CD4-positive, alpha-beta memory T cell (primary cell): ENCODE measurements around the gene SYCP2. TPM values are rescaled to one million over a fixed set of nuclear protein-coding genes. Genes with fewer than 3 reads are reported as not detected.
"Not testable (repeated sequence)": the region's sequence is repeated elsewhere in the genome, so short reads cannot be mapped to it uniquely, and the experiment has no call there.

ENCODE experiments used
- CTCF ChIA-PET: fragments of 350-600 bp; sonication (Branson Sonifier 250); formaldehyde crosslinking; loops from one replicate; lab custom pipeline; 2021; ENCODE audit warnings: inconsistent platforms; ENCODE audit not compliant: partially characterized antibody; lab: Charles Lee
- POLR2A ChIA-PET: fragments of 350-600 bp; sonication (Branson Sonifier 250); formaldehyde crosslinking; loops from one replicate; lab custom pipeline; 2021; ENCODE audit not compliant: partially characterized antibody; lab: Charles Lee
- DNase-seq, 5 donors: peaks; one replicate each; pipeline versions ENCODE4 v3.0.0 to v3.0.0-alpha.2; 2020 to 2022; ENCODE audit warnings: mixed read lengths in 1 of 5
- H3K27ac ChIP-seq: one replicate; pipeline ENCODE4 v1.7.0; 2013; ENCODE audit warnings: low read depth, low read length
- H3K27me3 ChIP-seq: 2 replicates; pipeline ENCODE4 v1.7.0; 2013; ENCODE audit warnings: mild to moderate bottlenecking, low read length, moderate library complexity; ENCODE audit not compliant: insufficient read depth
- H3K36me3 ChIP-seq: 2 replicates; pipeline ENCODE4 v1.7.0; 2013; ENCODE audit warnings: mild to moderate bottlenecking, low read length, moderate library complexity; ENCODE audit not compliant: insufficient read depth
- H3K4me1 ChIP-seq: 2 replicates; pipeline ENCODE4 v1.7.0; 2013; ENCODE audit warnings: mild to moderate bottlenecking, low read length, moderate library complexity; ENCODE audit not compliant: insufficient read depth
- H3K4me3 ChIP-seq, 2 donors: one replicate each; pipeline ENCODE4 v1.7.0; 2013; ENCODE audit warnings: low read length in 2 of 2, mild to moderate bottlenecking in 1 of 2
- H3K9me3 ChIP-seq, 2 donors: one replicate each; pipeline ENCODE4 v1.7.0; 2013; ENCODE audit warnings: low read length in 2 of 2, control low read depth in 1 of 2; ENCODE audit not compliant: control insufficient read depth in 1 of 2
- H3K27ac Mint-ChIP-seq, 7 donors: one replicate each; pipeline ENCODE4 v1.8.0; 2020 to 2021; ENCODE audit warnings: mixed read lengths in 7 of 7, mild to moderate bottlenecking in 6 of 7, inconsistent platforms in 3 of 7, moderate library complexity in 3 of 7
- H3K27me3 Mint-ChIP-seq, 2 donors: one replicate each; pipeline ENCODE4 v1.8.0; 2020 to 2021; ENCODE audit warnings: mixed read lengths in 2 of 2
- H3K36me3 Mint-ChIP-seq, 2 donors: one replicate each; pipeline ENCODE4 v1.8.0; 2020 to 2021; ENCODE audit warnings: mixed read lengths in 2 of 2, inconsistent platforms in 1 of 2, mild to moderate bottlenecking in 1 of 2
- H3K4me1 Mint-ChIP-seq, 4 donors: one replicate each; pipeline ENCODE4 v1.8.0; 2020 to 2021; ENCODE audit warnings: mixed read lengths in 4 of 4, mild to moderate bottlenecking in 1 of 4
- H3K4me3 Mint-ChIP-seq, 8 donors: one replicate each; pipeline ENCODE4 v1.8.0; 2020 to 2021; ENCODE audit warnings: mixed read lengths in 8 of 8, mild to moderate bottlenecking in 7 of 8, moderate library complexity in 6 of 8, inconsistent platforms in 3 of 8
- H3K9me3 Mint-ChIP-seq, 8 donors: one replicate each; pipeline ENCODE4 v1.8.0; 2020 to 2021; ENCODE audit warnings: mixed read lengths in 8 of 8, mild to moderate bottlenecking in 5 of 8, inconsistent platforms in 3 of 8, moderate library complexity in 1 of 8
- intact Hi-C: fragments of 100-400 bp; cut with micrococcal nuclease; formaldehyde crosslinking; loops from one replicate; pipeline ENCODE4 v1.15.1; 2023
- polyA plus RNA-seq, 2 donors: library from polyadenylated mRNA; unstranded; fragments of 300-500 nt; fragmentation: Illumina TruSeq; gene quantifications; one replicate each; pipeline ENCODE4 v1.2.3, GENCODE V29; 2021
- total RNA-seq, 2 experiments: library from RNA; stranded (reverse); gene quantifications; one replicate each; pipeline ENCODE4 v1.2.3, GENCODE V29; 2021

Gene SYCP2
- total and polyA plus RNA-seq, 4 experiments from 2014 or later: 0.91 to 5.4 (median 2.8) TPM

DNA sequence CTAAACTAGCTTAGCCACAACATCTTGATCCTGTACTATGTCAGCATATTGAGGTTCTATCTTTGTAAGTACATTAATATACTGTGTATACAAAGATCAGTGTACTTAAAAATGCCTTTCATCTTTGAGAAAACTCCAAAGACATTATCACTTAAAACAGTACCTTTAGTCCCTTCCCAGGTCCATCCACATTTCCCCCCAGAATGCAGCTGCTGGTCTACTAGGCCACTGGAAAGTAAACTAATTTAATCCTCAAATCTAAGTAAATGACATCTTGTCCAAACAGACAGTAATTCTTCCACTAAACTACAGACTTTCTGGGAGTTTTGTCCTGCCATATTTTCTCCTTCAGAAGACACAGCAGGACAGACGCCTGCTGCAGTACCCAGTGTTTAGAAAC, 68.7 kb downstream of the SYCP2 start:
- H3K4me3 ChIP-seq: no peak overlapping the region
- POLR2A ChIA-PET: no interaction called here
- no peaks in the 10 kb centered on the region for H3K4me1 ChIP-seq
- H3K27ac Mint-ChIP-seq: no peak overlapping the region
- CTCF ChIA-PET: no interaction called here
- H3K9me3 Mint-ChIP-seq: no peaks in the 10 kb centered on the region
- H3K9me3 ChIP-seq: no peaks in the 10 kb centered on the region
- H3K36me3 Mint-ChIP-seq: peaks cover 11 to 30% of the 10 kb centered on the region in 2 donors
- no peaks in the 10 kb centered on the region for H3K4me1 Mint-ChIP-seq
- H3K4me3 Mint-ChIP-seq: no peak overlapping the region
- intact Hi-C loops: no loop called here
- H3K27ac ChIP-seq: no peak overlapping the region
- H3K36me3 ChIP-seq: no peaks in the 10 kb centered on the region
- peaks cover 0 to 2% of the 10 kb centered on the region in 2 donors for H3K27me3 Mint-ChIP-seq
- H3K27me3 ChIP-seq: no peaks in the 10 kb centered on the region
- no peak for DNase-seq

DNA sequence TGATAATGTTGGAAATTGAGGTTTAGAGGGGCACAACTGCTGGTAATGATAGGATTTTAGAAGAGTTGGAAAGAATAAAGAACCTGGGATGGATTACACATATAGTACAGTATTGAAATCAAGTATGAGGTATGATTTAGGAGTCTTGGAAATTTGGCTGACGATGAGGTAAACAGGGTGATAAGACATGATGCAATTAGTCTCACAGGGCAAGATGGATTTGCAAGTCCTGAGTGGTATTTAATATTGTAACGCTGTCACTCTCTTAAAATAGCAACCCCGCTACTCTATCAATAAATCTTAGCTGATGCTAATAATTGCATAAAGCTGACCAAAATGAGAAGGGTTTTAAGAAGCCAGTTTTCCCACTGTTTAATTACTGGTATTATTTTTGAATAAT, 70.4 kb downstream of the SYCP2 start:
- POLR2A ChIA-PET: no interaction called here
- H3K36me3 Mint-ChIP-seq: peaks cover 10 to 33% of the 10 kb centered on the region in 2 donors
- peaks cover 0 to 2% of the 10 kb centered on the region in 2 donors for H3K27me3 Mint-ChIP-seq
- H3K4me3 Mint-ChIP-seq: no peak overlapping the region
- CTCF ChIA-PET: no interaction called here
- no peak overlapping the region for H3K4me3 ChIP-seq
- H3K36me3 ChIP-seq: no peaks in the 10 kb centered on the region
- H3K27me3 ChIP-seq: no peaks in the 10 kb centered on the region
- H3K27ac ChIP-seq: no peak overlapping the region
- H3K4me1 ChIP-seq: no peaks in the 10 kb centered on the region
- no peak overlapping the region for H3K27ac Mint-ChIP-seq
- intact Hi-C loops: no loop called here
- peaks cover 0 to 4% (median 2%) of the 10 kb centered on the region in 8 donors for H3K9me3 Mint-ChIP-seq
- DNase-seq: no peak
- no peaks in the 10 kb centered on the region for H3K4me1 Mint-ChIP-seq
- no peaks in the 10 kb centered on the region for H3K9me3 ChIP-seq

DNA sequence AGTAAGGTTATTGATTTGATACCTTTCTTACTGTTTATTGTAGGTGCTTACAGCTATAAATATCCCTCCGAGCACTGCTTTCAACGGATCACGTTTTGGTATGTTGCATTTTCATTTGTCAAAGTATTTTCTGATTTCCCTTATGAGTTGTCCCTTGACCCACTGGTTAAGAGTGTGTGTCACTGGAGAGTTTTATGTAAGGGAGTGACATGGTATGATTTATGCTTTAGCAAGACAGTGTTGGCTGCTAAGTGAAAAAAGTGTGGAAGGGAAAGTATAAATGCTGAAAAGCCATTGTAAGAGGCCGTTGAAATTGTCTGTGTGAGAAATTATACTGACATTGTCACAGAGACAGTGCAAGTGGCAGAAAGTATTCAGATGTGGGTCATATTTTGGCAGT, 72.0 kb downstream of the SYCP2 start:
- ChIA-PET POLR2A (no interaction called here), CTCF (interaction anchor here (1.3 kb wide), 1 partner anchor 10 kb away, joined by 3 read pairs; no protein-coding TSS in a partner anchor)
- Histone ChIP-seq H3K4me3 (no peak overlapping the region), H3K4me1 (no peaks in the 10 kb centered on the region), H3K9me3 (no peaks in the 10 kb centered on the region), H3K27ac (no peak overlapping the region), H3K36me3 (no peaks in the 10 kb centered on the region), H3K27me3 (no peaks in the 10 kb centered on the region)
- no peak for DNase-seq
- Mint-ChIP-seq H3K27me3 (peaks cover 0 to 2% of the 10 kb centered on the region in 2 donors), H3K9me3 (peaks cover 0 to 11% (median 3%) of the 10 kb centered on the region in 8 donors), H3K4me1 (no peaks in the 10 kb centered on the region), H3K36me3 (peaks cover 15 to 39% of the 10 kb centered on the region in 2 donors), H3K27ac (no peak overlapping the region), H3K4me3 (no peak overlapping the region)
- intact Hi-C loops: no loop called here

DNA sequence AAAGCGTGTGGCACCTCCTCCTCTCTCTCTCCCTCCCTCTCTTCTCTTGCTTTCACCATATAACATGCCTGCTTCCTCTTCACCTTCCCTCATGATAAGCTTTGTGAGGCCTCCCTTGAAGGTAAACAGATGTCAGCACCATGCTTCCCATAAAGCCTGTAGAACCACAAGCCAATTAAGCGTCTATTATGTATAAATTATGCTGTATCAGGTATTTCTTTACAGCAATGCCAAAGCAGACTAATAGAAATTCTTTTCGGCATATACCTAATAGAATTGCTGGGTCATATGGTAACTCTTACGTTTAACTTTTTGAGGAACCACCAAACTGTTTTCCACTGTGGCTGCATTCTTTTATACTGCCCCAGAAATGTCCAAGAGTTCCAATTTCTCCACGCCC, 75.0 kb downstream of the SYCP2 start:
- Histone ChIP-seq H3K27me3 (no peaks in the 10 kb centered on the region), H3K27ac (no peak overlapping the region), H3K4me1 (no peaks in the 10 kb centered on the region), H3K4me3 (no peak overlapping the region), H3K9me3 (no peaks in the 10 kb centered on the region), H3K36me3 (no peaks in the 10 kb centered on the region)
- peaks cover 15 to 32% of the 10 kb centered on the region in 2 donors for H3K36me3 Mint-ChIP-seq
- DNase-seq: no peak
- peaks cover 0 to 16% (median 3%) of the 10 kb centered on the region in 8 donors for H3K9me3 Mint-ChIP-seq
- no peaks in the 10 kb centered on the region for H3K4me1 Mint-ChIP-seq
- peaks cover 0 to 2% of the 10 kb centered on the region in 2 donors for H3K27me3 Mint-ChIP-seq
- CTCF ChIA-PET: no interaction called here
- POLR2A ChIA-PET: no interaction called here
- intact Hi-C loops: no loop called here
- no peak overlapping the region for H3K27ac Mint-ChIP-seq
- no peak overlapping the region for H3K4me3 Mint-ChIP-seq

DNA sequence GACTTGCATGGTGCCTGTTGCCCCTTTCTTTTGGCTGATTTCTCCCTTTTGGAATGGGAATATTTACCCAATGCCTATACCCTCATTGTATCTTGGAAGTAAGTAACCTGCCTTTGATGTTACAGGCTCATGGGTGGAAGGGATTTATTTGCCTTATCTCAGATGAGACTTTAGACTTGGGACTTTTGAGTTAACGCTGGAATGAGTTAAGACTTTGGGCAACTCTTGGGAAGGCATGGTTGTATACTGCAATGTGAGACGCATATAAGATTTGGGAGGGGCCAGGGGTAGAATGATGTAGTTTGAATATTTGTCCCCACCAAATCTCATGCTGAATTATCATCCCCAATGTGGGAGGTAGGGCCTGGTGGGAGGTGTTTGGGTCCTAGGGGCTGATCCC, 75.5 kb downstream of the SYCP2 start:
- ChIA-PET CTCF (no interaction called here), POLR2A (no interaction called here)
- Histone ChIP-seq H3K4me3 (no peak overlapping the region), H3K4me1 (no peaks in the 10 kb centered on the region), H3K36me3 (no peaks in the 10 kb centered on the region), H3K27me3 (no peaks in the 10 kb centered on the region), H3K9me3 (no peaks in the 10 kb centered on the region), H3K27ac (no peak overlapping the region)
- Mint-ChIP-seq H3K36me3 (peaks cover 14 to 32% of the 10 kb centered on the region in 2 donors), H3K9me3 (peaks cover 0 to 16% (median 3%) of the 10 kb centered on the region in 8 donors), H3K4me3 (no peak overlapping the region), H3K4me1 (no peaks in the 10 kb centered on the region), H3K27me3 (peaks cover 0 to 2% of the 10 kb centered on the region in 2 donors), H3K27ac (no peak overlapping the region)
- intact Hi-C loops: no loop called here
- DNase-seq: no peak

DNA sequence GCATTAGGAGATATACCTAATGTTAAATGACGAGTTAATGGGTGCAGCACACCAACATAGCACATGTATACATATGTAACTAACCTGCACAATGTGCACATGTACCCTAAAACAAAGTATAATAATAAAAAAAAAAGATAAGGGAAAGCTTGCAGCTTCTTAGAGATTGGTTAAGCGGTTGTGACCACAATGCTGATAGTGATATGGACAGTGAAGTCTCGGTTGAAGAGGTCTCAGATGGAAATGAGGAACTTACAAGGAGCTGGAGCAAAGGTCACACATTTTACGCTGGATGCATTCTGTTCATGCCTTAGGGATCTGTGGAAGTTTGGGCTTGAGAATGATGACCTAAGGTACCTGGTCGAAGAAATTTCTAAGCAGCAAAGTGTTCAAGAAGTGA, 76.5 kb downstream of the SYCP2 start:
- POLR2A ChIA-PET, H3K27ac ChIP-seq, intact Hi-C loops, H3K27me3 ChIP-seq, H3K36me3 ChIP-seq, H3K4me1 ChIP-seq, H3K9me3 ChIP-seq, H3K4me1 Mint-ChIP-seq, H3K27ac Mint-ChIP-seq, CTCF ChIA-PET, H3K4me3 Mint-ChIP-seq, DNase-seq, H3K4me3 ChIP-seq, H3K27me3 Mint-ChIP-seq: not testable (repeated sequence)
- Mint-ChIP-seq H3K36me3 (peaks cover 14 to 28% of the 10 kb centered on the region in 2 donors), H3K9me3 (peaks cover 0 to 16% (median 3%) of the 10 kb centered on the region in 8 donors)

DNA sequence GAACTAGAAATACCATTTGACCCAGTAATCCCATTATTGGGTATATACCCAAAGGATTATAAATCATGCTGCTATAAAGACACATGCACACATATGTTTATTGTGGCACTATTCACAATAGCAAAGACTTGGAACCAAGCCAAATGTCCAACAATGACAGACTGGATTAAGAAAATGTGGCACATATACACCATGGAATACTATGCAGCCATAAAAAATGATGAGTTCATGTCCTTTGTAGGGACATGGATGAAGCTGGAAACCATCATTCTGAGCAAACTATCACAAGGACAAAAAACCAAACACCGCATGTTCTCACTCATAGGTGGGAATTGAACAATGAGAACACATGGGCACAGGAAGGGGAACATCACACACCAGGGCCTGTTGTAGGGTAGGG, 76.9 kb downstream of the SYCP2 start:
- peaks cover 0 to 16% (median 3%) of the 10 kb centered on the region in 8 donors for H3K9me3 Mint-ChIP-seq
- CTCF ChIA-PET, H3K4me3 Mint-ChIP-seq, POLR2A ChIA-PET, H3K27me3 Mint-ChIP-seq, intact Hi-C loops, H3K27ac Mint-ChIP-seq, H3K9me3 ChIP-seq, H3K27ac ChIP-seq, H3K36me3 ChIP-seq, H3K4me1 ChIP-seq, H3K4me3 ChIP-seq, DNase-seq, H3K4me1 Mint-ChIP-seq, H3K27me3 ChIP-seq: not testable (repeated sequence)
- H3K36me3 Mint-ChIP-seq: peaks cover 12 to 25% of the 10 kb centered on the region in 2 donors
